ENCODE data around the gene CAMK2D.

GRCh38 chr4:113462286-113462685, 299.3 kb downstream of the CAMK2D start:
- TF ChIP-seq, protein P1, sequence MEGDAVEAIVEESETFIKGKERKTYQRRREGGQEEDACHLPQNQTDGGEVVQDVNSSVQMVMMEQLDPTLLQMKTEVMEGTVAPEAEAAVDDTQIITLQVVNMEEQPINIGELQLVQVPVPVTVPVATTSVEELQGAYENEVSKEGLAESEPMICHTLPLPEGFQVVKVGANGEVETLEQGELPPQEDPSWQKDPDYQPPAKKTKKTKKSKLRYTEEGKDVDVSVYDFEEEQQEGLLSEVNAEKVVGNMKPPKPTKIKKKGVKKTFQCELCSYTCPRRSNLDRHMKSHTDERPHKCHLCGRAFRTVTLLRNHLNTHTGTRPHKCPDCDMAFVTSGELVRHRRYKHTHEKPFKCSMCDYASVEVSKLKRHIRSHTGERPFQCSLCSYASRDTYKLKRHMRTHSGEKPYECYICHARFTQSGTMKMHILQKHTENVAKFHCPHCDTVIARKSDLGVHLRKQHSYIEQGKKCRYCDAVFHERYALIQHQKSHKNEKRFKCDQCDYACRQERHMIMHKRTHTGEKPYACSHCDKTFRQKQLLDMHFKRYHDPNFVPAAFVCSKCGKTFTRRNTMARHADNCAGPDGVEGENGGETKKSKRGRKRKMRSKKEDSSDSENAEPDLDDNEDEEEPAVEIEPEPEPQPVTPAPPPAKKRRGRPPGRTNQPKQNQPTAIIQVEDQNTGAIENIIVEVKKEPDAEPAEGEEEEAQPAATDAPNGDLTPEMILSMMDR (IDR thresholded peaks at IDR 0.05) = no peak
- TF ChIP-seq POLR2A (IDR thresholded peaks at IDR 0.05) = no peak

All from stomach (tissue), 4 donors.